ENCODE results near the gene ACP2.
A peak's percentile ranks its signal among the peaks of the same experiment; 100 is the strongest.

GRCh38 chr11:47213950-47214565 is 34.6 kb downstream of the ACP2 start:
- TF ChIP-seq CTCF (IDR thresholded peaks at IDR 0.05) (no peak), POLR2A (IDR thresholded peaks at IDR 0.05) (peak in 1 of 2 donors; percentile 24)
